Nucleus accumbens (tissue), 56 donors: ENCODE results near the gene CREB3.

Experiments used
- DNase-seq, 56 donors: peaks; one replicate each; lab custom pipeline; 2025; lab: John Stamatoyannopoulos, UW

CREB3 gene

DNA sequence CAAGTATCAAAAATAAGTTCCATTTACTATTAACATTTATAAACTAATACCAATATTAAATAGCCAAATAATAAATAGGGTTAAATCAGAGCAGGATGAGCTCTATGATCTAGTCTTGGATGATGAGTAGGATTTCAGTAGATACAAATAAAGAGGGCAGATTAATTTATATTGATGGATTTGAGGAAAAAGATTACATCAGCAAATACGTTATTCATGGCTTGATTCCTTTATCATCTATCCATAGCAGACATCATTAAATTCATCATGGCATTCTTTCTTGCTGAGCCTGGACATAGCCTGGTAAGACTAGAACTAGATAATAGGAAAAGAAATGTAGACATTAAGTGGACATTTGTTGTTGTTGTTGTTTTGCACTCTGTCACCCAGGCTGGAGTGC, 35.0 kb downstream of the CREB3 start:
- DNase-seq: no peak

DNA sequence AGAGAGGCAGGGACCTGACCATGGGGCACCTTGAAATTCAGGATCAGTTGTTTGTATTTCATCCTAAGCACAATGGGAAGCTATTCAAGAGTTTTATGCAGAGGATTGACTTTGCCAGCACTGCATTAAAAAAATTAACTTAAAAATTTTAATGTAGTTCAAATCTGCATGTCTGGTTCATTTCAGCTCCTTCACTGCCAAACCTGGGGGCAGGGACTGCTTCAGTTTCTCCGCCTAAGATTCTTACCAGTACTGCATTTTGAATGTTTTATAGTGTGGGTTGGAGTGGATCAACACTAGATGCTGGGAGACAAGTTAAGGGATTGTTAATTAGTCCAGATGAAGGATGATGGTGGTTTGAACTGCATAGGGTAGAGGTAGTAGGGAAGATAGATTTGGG, 37.3 kb downstream of the CREB3 start:
- DNase-seq: no peak

DNA sequence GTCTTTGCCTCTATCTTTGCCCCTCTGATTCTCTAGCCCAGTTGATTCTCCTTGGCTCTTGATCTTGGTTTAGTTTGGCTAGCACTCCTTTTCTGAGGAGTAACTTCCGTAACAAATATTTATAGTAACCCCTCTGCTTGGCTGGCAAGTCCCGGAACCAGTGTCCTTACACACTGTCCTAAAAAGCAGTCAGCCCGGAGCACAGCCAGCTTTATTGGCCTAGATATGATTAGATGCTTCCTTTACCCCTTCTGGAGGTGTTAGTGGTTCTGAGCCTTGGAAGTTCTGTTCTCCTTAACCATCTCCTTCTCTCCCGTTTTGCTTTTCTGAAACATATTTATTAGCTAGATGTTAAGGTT, 38.6 kb downstream of the CREB3 start:
- DNase-seq: no peak

DNA sequence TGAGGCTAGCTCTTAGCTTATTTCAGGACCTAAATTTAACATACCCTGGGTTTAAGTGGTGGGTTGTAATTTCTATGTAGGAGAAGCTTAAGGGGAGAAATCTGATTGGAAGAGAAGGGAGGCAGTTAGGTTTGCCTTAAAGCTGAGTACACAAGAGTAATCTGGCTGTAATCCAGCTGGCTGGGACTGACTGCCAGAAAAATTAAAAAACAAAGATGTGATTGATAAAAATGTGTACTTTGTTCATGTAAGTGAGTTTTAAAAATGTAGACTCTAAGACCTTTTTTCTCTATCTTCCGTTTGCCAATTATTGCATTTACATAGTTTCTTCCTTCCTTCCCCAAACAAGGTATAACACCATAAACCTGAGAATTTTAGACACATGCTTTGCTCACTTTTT, 39.1 kb downstream of the CREB3 start:
- no peak for DNase-seq

DNA sequence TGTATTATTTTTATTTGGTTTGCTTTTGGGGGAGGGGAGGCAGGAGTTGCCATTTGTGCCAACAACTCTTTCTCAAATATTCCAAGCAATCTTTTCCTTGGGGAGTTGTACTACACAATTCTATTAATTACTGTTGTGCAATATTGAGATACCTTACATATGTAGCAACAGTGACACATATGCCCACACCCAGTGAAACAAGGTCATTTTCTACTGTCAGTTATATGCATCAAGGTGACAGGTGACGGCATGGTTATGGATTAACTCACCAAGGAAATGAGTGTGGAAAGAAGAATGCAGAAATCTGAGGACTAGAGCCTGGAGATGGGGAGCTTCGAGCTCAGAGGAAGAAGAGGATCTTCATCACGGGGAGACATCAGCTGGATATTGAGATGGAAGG, 39.5 kb downstream of the CREB3 start:
- no peak for DNase-seq

DNA sequence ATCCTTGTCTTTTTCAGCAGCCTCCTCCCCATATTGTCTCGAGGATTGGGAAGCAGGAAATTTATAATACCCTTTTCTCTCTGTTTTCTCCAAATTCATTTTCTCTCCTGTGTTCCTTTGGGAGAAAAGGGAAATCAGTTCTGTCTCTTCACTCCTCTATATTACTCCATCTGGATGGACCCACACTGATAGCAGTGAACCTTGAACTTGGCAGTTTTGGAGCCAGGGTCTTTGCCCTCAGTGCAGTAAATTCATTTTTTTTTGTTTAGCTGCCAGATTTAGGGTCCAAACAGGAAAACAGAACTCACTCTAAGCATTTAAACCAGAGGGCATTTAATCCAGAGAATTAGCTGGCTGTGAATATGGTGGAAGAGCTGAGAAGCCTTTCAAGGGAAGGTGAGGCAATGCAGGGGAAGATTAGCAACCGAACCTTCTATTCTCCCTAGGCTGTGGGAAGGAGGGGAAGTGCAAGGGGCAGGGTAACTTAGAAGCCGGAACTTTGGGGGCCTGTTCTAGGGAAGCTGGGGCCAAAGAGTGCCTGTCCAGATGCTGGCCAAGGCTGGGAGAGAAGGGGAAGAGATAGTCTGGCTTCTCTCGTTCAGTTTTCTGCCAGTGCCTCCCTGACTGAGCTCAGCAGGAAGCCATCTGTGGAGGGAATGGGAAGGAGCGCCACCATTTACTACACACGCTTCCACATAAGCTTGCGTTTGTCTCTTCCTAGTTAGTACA, 42.6 kb downstream of the CREB3 start:
- DNase-seq: peak in 4 of 56 donors; percentile 12 to 27 (median 16)

DNA sequence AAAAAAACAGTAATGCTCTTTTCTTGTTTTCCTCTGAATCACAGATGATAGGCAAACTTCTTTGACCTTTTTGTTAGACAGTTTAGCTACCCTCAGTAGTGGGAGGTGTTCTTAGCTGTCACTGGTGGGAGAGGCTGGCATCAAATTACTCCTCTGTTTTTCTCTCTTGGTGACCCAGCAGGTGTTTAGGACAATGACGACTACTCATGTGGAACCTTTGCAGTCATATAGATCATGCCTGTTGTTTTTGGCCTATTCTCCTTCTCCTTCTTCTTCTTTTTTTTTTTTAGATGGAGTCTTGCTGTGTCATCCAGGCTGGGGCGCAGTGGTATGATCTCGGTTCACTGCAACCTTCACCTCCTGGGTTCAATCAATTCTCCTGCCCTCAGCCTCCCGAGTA, 43.6 kb downstream of the CREB3 start:
- no peak for DNase-seq

DNA sequence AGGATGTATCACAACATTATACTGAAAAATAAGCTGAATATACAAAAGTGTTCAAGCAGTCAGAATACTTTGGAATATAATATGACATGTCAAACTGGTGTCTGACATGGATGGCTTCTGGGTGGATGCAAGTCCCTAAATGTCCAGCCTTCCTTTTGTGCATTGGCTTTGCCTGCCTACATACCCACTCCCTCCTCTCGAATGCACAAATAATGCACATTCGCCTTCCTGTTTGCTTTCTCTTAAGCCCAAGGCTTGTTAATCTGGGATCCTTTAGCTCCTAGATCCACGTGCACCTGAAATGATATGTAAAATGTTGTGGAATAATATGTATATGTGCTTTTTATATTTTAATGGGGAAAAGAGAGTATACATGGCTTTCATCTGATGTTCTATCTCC, 46.0 kb downstream of the CREB3 start:
- DNase-seq: no peak

DNA sequence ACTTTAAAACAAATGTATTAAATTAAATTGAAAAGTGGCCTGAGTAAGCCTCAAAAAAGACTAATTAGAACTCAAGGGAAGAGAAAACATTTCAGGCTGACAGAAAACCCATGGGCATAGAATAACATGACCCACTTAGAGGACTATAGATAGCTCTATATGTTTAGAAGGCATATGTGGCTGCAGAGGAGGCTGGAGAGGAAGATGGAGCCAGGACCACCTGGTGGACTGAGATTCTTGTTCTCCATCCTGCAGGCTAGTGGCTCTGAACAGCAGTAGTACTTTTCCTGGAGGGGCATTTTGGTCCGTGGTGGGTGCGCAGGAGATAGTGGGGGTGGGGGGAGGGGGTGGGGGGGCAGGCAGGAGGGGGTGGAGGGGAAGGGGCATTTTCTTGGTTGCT, 48.6 kb downstream of the CREB3 start:
- no peak for DNase-seq

DNA sequence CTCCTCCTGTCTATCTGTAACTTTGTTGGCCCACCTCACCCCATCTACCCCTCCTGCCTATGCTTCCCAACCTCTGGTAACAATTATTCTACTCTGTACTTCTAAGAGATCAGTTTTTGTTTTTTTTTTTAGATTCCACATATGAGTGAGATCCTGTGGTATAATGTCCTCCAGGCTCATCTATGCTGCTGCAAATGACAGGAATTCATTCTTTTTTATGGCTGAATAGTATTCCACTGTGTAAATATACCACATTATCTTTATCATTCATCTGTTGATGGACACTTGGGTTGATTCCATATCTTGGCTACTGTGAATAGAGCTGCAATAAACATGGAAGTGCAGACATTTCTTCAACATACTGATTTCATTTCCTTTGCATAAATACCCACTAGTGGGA, 51.0 kb downstream of the CREB3 start:
- no peak for DNase-seq
